GM19324 (cell line): ENCODE measurements around the gene EML4.

Source experiments
- ATAC-seq: cut with Tn5 transposase; IDR thresholded peaks from one replicate; pipeline ENCODE4 v1.9.1; 2021; ENCODE audit warnings: mild to moderate bottlenecking, moderate library complexity; ENCODE audit not compliant: unreplicated experiment, low FRiP score

EML4 gene

DNA sequence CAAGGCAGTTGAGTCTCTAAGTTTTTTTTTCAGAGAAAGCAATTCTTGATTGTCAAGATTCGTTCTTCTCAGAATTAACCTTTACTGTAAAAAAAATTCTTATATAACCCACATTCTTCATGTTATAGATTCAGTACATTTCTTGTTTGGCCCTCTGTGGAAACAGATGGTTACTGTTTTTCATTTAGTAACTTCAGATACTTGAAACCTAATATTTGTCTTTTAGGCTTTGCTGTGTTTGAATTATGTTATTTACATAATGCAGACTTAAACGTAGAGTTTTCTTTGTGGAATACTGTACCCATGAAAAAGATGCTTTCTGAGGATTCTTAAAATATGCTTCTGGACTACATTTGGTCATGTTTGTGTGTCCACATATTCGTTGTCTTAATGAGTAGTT, 48.2 kb downstream of the EML4 start:
- ATAC-seq, result no peak

- ATAC-seq, result no peak
These were observed 48.8 kb downstream of the EML4 start for GRCh38 chr2:42217914-42218313.

GRCh38 chr2:42218712-42219111, 49.6 kb downstream of the EML4 start:
- no peak for ATAC-seq

- no peak for ATAC-seq
These were observed 50.0 kb downstream of the EML4 start for GRCh38 chr2:42219160-42219559.

DNA sequence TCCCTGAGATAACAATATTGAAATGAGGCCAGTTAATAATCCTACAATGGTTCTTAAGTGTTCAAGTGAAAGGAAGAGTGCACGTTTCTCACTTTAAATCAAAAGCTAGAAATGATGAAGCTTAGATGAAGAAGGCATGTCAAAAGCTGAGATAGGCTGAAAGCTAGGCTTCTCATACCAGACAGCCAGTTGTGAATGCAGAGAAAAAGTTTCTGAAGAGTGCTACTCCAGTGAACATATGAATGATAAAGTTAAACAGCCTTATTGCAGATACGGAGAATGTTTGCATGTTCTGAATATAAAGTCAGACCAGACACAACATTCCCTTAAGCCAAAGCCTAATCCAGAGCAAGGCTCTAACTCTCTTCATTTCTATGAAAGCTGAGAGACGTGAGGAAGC, 51.4 kb downstream of the EML4 start:
- ATAC-seq, result no peak

GRCh38 chr2:42223067-42223854, 54.1 kb downstream of the EML4 start:
- no peak for ATAC-seq

GRCh38 chr2:42223855-42224268, 54.7 kb downstream of the EML4 start:
- ATAC-seq, result no peak

DNA sequence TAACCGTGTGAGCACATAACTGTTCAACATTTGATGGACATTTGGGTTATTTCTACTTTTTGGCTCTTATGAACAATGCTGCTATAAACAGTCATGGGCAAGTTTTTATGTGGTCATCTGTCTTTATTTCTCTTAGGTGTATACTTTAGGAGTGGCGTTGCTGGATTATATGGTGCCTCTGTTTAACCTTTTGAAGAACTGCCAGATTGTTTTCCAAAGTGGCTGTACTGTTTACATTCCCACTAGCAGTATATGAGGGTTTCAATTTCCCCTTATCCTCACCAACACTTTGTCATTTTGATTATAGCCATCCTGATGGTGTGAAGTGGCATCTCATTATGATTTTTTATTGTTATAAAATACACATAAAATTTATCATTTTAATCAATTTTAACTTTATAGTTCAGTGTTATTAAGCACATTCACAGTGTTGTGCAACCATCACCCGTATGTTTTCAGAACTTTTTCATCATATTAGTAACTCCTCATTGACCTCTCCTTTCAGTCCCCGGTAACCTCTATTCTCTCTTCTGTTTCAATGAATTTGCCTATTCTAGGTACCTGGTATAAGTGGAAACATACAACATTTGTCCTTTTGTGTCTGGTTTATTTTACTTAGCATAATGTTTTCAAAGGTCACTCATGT, 55.4 kb downstream of the EML4 start:
- no peak for ATAC-seq

DNA sequence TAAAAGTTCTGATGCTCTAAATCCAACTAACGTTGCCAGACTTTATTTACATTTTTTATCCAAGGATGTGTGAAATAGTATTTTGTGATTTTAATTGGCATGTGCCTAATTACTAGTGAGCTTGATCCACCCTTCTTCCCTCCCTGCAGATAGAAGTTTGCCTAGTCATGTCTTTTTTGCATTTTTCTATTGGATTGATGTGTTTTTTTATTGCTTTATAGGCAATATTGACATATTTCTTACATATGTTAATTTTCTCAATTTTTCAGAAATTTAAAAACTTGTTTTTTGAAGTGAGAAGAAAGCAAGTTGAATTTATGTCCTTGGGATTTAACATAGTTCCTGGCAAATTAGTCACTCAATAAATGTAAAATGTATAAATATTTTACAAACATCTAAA, 56.4 kb downstream of the EML4 start:
- no peak for ATAC-seq

GRCh38 chr2:42227491-42227890, 58.3 kb downstream of the EML4 start:
- ATAC-seq, result no peak

- ATAC-seq, result no peak
These were observed 58.9 kb downstream of the EML4 start for GRCh38 chr2:42228101-42228500.

GRCh38 chr2:42229949-42230348, 60.8 kb downstream of the EML4 start:
- ATAC-seq, result no peak

- ATAC-seq, result no peak
These were observed 61.7 kb downstream of the EML4 start for GRCh38 chr2:42230891-42231290.

DNA sequence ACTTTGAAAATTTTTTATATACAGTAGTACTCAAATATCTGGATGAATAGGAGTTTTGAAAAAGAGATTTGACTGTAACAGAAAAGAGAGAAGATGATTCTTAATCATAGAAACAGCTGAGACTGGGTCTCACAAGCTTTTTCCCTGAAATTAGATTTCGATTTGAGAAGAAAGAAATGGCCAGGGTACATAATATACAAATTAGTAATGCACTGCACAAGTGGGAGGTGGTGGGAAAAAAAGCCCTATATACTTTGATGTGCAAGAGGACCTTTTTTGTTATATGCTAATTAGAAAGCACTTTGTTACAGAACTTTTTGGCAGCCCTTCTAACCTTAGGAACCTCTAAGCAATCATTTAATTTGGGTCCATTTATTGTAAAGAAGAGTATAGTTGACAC, 62.9 kb downstream of the EML4 start:
- no peak for ATAC-seq

DNA sequence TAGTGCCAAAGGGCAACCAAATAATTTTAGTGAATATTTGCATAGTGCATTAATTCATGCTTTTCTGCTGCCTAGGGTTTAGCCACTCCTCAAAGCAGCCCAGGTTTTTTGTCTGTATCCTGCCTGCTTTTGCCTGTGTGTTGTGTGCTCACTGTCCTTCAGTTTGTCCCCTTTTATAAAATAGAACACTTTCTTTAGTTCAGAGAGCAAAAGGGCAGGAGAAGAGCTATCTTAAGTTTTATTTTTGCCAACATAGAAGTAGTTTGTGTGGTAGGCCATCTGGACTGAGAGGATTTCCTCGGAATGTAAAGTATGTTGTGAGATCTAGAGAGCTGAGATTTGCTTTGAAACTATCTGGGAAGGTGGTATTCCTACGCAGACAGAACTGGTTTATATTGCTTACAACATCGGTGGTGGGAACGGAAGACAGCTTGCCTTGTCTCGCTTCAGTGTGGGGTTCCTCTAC, 64.9 kb downstream of the EML4 start:
- ATAC-seq, result no peak

DNA sequence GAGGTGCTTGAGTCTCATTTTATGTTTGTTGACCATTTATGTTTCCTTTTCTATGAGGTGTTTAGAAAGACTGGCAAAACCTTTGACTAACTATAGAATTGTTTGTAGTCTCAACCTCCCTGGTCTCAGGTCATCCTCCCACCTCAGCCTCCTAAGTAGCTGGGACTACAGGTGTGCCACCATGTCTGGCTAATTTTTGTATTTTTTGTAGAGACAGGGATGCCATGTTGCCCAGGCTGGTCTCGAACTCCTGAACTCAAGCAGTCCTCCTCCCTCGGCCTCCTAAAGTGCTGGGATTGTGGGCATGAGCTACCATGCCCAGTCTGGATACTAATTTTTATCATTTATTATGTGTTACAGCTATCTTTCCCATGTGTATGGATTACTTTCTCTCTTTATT, 67.8 kb downstream of the EML4 start:
- ATAC-seq, result no peak

DNA sequence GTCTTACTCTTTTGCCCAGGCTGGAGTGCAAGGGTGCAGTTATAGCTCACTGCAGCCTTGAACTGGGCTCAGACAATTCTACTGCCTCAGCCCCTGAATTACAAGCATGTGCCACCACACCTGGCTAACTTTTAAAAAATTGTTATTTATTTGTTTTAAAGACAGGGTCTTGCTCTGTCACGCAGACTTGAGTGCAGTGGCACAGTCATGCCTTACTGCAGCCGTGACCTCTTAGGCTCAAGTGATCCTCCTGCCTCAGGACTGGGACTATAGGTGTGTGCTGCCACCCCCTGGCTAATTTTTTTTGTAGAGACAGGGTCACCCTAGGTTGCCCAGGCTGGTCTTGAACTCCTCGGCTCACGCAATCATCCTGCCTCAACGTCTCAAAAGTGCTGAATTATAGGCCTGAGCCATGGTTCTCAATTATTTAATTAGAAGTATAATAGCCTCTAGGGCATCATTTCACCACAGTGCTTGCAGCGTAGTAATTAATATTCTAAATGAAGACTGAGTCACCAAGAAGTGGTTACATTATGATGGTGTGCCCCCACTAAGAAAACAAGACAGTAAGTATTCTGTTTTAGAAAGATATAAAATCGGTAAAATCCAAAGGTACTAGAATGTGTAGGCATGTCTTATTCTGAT, 69.6 kb downstream of the EML4 start:
- ATAC-seq, result no peak

DNA sequence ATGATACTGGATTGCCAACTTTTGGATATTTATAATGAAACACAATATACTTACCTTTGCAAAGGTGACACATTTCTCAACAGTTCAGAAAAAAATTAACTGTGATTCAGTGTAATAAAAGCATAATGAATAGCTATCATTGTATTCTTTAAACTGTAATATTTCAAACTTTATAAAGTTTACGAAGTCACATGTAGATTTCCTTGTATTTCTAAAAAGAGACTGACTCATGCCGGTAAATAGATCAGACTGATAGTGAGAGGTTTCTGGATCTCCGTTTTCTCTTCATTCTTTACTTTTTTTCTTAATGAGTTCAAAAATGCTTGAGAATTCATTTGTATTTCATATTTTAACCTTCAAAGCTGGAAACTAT, 70.1 kb downstream of the EML4 start:
- ATAC-seq, result no peak

DNA sequence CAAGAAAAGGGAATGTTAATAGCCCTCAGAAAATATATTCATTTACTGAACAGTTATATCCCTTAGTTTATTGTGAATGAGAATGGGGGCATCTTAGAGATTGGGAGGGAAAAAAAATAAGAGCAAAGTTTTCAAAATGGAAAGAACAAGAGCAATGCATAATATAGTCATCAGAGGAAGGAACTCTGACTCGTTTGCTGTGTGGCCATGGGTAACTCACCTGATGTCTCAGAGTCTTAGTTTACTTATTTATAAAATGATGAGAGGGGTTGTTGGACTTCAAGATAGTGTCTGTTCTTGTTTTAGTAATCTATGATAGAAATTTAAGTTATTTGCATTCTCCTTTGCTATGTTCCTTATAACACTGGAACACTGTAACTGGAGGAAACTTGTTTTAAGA, 70.7 kb downstream of the EML4 start:
- no peak for ATAC-seq

DNA sequence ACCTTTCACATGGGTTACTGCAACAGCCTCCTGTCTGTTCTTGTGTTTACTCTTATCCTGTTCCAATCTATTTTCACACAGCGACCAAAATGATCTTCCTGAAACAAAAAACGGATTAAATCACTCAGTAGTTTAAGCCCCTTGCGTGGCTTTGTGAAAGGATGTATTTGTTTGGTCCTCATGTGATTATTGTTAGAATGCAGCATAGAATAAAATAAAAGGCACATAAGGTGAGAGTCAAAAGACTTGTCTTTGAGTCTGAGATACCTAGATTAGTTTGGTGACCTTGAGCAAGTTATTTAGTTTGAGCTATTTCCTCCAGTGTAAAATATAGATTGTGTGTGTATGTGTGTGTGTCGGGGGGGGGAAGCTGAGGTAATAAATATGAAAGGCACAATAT, 72.4 kb downstream of the EML4 start:
- no peak for ATAC-seq

DNA sequence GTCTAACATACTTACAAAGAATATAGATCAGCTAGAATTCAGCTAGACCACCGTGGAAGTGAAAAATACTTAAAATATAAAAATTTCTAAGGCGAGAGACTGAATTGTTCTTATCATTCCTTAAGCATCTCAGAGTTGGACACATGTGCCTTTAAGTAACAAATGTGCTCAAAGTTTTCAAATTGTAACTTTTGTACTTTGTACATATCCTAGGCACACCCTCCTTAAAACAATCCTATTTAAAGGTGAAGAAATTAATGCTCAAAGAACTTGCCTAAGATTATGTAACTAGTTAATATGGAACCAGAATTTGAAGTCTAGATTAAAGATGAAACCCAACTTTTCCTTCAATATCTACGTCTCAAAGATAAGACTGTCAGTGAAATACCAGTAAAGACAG, 74.1 kb downstream of the EML4 start:
- no peak for ATAC-seq

DNA sequence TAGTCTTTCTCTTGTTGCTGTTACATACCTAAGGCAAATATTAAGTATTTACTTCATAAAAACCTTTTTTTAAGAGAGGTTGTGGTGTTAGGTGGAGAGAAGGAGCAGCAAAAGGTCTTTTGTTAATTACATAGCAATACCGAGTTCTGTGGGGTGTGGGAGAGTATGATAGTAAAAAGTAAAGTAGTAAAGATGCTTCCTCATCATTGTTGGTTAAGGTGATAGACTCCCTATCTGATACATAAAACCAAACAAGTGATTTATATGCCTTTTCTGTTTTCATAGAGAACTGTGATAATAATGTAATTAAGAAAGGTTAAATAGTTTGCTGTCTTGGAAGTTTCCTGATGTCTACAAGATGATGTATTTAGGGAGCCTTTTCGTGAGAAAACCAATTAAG, 75.4 kb downstream of the EML4 start:
- ATAC-seq, result no peak
